ENCODE results near the gene ACTMAP.

ACTMAP gene

GRCh38 chr19:40692212-40692551, 58.1 kb downstream of the ACTMAP start:
- H3K27ac ChIP-seq = peak overlapping the region; percentile 90 to 95
- intact Hi-C loops (cut with DNase I; ENCODE audit: low total_unique reads) = no loop called here
- peaks cover 0 to 49% (median 14%) of the 10 kb centered on the region in 3 donors for H3K36me3 ChIP-seq

GRCh38 chr19:40691421-40692211, 58.7 kb downstream of the ACTMAP start:
- intact Hi-C loops (cut with DNase I; ENCODE audit: low total_unique reads) = loop anchor here (2.0 kb wide), 3 partner anchors 23 to 59 kb away; partner anchors contain the start of genes ACTMAP and SNRPA
- peak overlapping the region; percentile 74 to 86 for H3K4me3 ChIP-seq
- peak overlapping the region; percentile 90 to 95 for H3K27ac ChIP-seq
- H3K9me3 ChIP-seq = no peaks in the 10 kb centered on the region
- H3K36me3 ChIP-seq = peaks cover 0 to 49% (median 14%) of the 10 kb centered on the region in 3 donors
- DNase-seq = no peak
- H3K4me1 ChIP-seq = peaks cover 4 to 44% (median 29%) of the 10 kb centered on the region in 4 donors
- TF ChIP-seq CTCF (IDR thresholded peaks at IDR 0.05) = no peak
- no peaks in the 10 kb centered on the region for H3K27me3 ChIP-seq

More at GRCh38 chr19:40692212-40692551, 58.1 kb downstream of the ACTMAP start:
- no peak overlapping the region for H3K4me3 ChIP-seq
- H3K4me1 ChIP-seq = peaks cover 4 to 41% (median 27%) of the 10 kb centered on the region in 4 donors
- no peaks in the 10 kb centered on the region for H3K9me3 ChIP-seq
- no peak for DNase-seq
- no peaks in the 10 kb centered on the region for H3K27me3 ChIP-seq
- no peak for TF ChIP-seq CTCF (IDR thresholded peaks at IDR 0.05)
